Fibroblast of gingiva (primary cell): Measurements from ENCODE around the gene ZNF287.
"Not testable (repeated sequence)": the region's sequence is repeated elsewhere in the genome, so short reads cannot be mapped to it uniquely, and the experiment has no call there.

Experiments
- DNase-seq: peaks from one replicate; pipeline ENCODE4 v3.0.0-alpha.2; 2011; ENCODE audit warnings: low read depth

ZNF287 gene

DNA sequence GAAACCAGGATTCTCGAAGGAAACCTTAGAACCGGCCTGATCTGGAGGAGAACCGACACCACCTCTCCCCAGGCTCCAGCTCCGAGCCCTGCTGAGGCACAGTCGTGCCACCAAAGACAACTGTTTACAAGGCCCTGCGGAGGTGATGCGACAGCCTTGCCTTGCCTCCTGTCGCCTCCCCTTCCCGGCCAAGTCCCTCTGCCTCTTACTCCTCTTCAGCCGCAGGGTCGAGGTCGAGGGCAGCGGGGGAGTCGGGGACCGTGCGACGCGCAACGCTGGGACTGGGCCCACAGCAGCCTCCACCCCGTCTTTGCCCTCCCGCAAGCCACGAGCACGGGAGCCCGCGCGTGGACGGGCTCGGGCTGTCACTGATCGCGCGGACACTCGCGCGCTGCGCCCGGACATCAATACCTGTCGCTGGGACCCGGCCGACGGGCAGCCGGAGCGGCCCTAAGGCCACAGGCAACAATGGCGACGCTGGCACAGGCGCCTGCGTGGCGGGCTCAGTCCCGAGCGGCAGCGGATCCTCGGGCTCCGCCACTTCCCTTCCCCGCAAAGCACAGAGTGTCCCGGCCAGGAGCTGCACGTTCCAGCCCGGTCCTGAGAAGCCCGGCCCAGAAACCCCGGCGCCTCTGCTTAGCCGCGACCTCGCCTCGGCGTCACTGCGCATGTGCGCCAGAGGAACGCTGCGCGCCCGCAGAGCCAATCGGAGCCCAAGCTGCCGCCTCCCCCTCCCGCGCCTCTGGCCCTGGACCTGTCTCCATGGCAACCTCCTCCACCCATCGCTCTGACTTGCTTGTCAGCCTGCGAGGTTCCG lies at the start of gene ZNF287:
ZNF287 (minus strand) TSS at position 664 of the 817 bp plus-strand sequence. CDS start 1,473 bp downstream, outside the sequence.
- DNase-seq, result peak; percentile 90

- no peak for DNase-seq
These were observed 48.6 kb upstream of the ZNF287 start for GRCh38 chr17:16617481-16618060.

DNA sequence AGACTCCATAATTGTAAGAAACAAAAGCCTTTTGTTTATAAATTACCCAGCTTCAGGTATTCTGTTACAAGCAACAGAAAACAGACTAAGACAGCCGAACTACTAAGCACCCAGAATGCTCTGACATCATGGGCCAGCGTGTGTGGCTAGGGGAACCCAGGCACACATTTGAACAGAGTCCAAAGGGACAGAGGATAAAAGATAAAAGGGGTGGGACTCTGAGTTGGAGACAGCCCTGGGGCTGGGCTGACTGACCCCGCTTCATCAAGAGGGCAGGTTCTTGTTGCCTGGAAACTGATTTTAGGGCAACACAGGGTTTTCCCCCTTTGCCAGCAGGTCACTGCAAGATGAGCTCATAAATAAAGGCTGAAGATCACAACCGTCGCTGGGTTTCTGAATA lies 30.5 kb upstream of the ZNF287 start:
- DNase-seq, result no peak

- peak; percentile 73 for DNase-seq
These were observed 24.5 kb upstream of the ZNF287 start for GRCh38 chr17:16593356-16594102.

- DNase-seq, result peak; percentile 81
These were observed 20.3 kb upstream of the ZNF287 start for GRCh38 chr17:16589097-16589969.

DNA sequence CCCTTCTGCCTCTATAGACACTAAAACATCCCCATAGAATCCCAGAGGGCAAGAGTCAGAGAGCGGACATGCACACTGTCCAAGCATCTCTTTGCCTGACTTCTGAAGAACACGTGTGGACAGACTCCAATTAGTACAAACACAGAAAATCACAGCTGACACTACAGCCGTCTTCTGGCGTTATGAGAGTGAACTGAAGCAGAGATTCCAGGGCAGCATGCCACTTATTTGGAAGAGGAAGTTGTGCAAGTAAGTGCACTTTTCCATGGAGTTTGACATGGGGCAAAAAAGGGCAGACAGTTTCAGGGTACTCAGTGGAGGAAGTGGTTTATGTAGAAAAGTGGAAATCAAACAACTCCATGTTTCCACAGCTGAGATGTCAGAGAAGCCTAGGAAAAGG lies 16.8 kb upstream of the ZNF287 start:
- peak; percentile 56 for DNase-seq

DNA sequence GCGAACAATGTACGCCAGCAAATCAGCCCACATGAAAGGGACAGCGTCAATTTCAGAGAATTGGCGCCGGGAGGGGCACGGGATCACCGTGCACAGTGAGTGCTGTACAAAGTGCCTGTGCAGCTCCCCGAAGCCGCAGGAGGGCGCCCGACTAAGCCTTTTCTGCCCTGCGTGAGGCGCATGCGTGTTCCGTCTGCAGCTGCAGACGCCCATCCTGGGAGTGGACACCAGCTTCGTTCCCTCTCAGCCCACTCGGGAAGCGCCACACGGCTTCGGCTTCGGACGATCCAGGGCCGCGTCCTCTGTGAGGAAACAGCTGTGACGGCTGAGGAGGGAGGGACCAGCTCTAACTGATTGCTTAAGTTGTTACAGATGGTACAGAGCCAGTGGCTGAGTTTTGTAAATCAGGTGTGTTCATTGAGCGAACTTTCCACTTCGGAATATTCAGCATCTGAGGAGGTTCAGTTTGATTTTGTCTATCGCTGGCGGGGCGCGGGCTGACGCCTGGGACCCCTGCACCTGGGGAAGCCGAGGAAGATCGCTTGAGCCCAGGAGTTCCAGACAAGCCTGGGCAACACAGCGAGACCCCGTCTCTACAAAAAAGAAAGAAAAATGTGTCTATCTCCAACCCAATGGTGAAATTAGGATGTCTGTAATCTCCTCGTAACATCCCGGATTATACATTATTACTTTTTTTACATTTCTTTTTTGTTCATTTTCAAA lies 15.4 kb upstream of the ZNF287 start:
- DNase-seq, result peak; percentile 88

- no peak for DNase-seq
These were observed 14.8 kb upstream of the ZNF287 start for GRCh38 chr17:16583781-16584180.

DNA sequence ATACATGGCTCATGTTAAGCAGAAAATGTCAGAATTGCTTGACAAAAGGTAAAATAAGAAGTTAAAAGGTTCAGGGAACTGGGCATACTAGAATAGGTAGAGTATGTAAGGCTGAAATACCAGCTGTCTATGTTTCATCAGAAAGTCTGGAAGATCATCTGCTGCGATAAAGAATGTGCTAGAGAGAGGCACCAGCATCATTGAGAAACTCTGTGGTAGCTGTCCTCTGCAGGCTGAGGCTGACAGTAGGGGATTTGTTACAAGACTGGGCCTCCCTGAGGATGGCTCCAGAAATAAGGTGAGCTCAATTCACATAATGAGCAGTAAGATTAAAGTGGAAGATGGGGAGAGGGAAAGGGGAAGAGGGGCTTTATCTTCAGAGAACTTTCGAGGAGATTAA lies 4.5 kb upstream of the ZNF287 start:
- DNase-seq, result no peak

GRCh38 chr17:16569358-16569712 lies 331 bp upstream of the ZNF287 start:
- DNase-seq, result no peak

DNA sequence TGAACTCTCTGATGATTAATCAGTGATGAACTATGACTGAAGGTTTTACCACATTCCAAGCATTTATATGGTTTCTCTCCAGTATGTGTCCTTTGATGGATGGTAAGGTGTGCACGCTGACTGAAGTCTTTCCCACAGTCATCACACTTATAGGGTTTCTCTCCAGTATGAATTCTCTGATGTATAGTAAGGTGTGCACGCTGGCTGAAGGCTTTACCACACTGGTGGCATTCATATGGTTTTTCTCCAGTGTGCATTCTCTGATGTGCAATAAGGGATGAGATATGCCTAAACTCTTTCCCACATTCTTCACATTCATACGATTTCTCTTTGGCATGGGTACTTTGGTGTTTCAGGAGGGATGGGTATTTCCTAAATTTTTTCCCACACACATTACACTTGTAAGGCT lies 16.4 kb downstream of the ZNF287 start:
- DNase-seq, result no peak

DNA sequence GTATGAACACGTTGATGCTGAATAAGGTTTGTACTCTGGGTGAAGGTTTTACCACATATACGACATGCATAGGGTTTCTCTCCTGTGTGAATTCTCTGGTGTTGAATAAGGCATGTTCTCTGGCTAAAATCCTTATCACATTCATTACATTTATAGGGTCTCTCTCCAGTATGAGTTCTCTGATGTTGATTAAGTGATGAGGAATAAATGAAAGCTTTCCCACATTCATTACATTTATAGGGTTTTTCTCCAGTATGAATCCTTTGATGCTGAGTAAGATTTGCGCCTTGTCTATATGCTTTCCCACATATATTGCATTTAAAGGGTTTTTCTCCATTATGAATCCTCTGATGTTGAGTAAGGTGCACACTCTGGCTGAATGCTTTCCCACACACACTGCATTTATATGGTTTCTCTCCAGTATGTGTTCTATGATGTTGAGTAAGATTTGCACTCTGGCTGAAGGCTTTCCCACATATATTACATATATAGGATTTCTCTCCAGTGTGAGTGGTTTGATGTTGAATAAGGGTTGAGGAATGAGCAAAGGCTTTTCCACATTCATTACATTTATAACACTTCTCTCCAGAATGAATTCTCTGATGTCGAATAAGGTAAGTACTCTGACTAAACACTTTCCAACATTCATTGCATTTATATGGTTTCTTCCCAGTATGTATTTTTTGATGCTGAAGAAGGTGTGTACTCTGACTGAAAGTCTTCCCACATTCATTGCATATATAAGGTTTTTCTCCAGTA lies 16.9 kb downstream of the ZNF287 start:
- no peak for DNase-seq

DNA sequence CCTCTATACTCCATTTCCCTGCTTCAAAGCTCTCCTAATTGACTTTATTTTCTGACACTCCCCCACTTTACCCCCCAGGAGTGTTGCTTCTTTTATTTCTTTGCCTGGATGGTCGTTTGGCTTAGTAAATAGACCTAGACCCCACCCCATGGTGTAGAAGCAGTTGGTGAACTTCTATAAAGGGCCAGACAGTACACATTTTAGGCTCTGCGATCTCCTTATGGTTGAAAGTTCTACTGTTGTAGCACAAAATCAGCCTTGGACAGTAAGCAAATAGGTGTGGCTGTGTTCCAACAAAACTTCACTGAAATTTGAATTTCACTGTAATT lies 31.9 kb downstream of the ZNF287 start:
- DNase-seq, result no peak

- no peak for DNase-seq
These were observed 34.8 kb downstream of the ZNF287 start for GRCh38 chr17:16534236-16534635.

- DNase-seq, result no peak
These were observed 39.1 kb downstream of the ZNF287 start for GRCh38 chr17:16529906-16530305.

DNA sequence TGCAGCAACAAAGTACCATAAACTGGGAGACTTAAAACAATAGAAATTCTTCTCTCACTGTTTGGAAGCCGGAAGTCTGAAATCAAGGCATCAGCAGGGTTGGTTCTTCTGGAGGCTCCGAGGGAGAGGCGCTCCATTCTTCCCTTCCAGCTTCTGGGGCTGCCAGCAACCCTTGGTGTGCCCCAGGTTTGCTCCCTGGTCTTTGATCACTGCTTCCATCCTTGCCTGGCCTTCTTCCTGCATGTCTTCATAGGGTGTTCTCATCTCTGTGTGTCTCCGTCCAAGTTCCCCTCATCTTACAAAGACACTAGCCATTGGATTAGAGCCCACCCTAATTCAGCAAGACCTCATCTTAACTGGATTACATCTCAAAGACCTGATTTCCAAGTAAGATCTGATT lies 41.7 kb downstream of the ZNF287 start:
- no peak for DNase-seq

DNA sequence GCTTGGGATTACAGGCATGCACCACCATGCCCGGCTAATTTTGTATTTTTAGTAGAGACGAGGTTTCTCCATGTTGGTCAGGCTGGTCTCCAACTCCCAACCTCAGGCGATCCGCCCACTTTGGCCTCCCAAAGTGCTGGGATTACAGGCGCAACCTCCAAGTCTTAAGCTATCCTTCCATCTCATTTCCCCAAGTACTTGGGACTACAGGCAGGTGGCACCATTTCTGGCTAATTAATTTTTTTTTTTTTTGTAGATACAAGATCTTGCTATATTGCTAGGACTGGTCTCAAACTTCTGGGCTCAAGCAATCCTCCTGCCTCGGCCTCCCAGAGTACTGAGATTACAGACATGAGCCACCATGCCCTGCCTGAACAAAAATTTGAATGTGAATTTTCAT lies 43.4 kb downstream of the ZNF287 start:
- not testable (repeated sequence) for DNase-seq

- peak; percentile 87 for DNase-seq
These were observed 47.8 kb downstream of the ZNF287 start for GRCh38 chr17:16521070-16521727.

DNA sequence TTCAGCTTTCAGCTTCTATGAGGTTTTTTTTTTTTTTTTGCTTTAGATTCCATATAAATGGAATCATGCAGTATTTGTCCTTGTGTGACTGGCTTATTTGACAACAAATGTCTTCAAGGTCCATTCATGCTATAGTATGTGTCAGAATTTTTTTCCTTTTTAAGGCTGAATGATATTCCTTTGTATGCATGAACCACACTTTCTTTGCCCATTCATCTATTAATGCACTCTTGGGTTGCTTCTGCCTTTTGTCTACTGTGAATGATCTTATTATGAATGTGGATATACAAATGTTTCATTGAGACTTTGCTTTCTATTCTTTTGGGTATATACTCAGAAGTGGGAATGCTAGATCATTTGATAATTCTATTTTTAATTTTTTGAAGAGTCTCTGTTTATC lies 50.0 kb downstream of the ZNF287 start:
- no peak for DNase-seq

DNA sequence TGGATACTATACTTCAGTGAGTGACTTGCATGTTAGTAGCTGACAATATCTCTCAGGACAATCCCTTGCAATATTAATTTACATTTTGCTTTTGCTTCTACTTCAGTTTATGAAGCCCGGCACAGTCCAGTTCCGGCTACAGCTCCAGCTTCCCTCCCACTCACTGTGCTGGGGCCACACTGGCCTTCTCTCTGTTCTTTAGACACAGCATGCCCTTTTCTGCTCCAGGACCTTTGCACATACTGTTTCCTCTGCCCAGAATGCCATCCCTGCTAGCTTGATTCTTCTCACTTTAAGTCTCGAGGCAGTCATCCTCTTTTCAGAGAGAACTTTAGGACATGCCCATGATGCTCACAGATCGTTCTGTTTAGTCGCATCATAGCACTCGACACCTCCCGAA lies 51.5 kb downstream of the ZNF287 start:
- DNase-seq, result no peak
